Measurements from ENCODE around the gene HNRNPR. TPM values are rescaled to one million over a fixed set of nuclear protein-coding genes. Genes with fewer than 3 reads are reported as not detected.

Gene HNRNPR
- total and polyA plus RNA-seq, 9 of the 15 experiments (the other 6 are each of a cell fraction or from before 2014, with no cell fraction given), result 80.9 to 372 (median 301) TPM

GRCh38 chr1:23344111-23344986, at the start of gene HNRNPR (continued):
- TF ChIP-seq SMAD4 (CRISPR knock-in tag; conservative IDR thresholded peaks at IDR 0.05) (peak; percentile 98), KDM1A (IDR thresholded peaks at IDR 0.05) (peak in 1 of 2 experiments; percentile 29; a peak in 1 of 4 replicates), RBM14 (IDR thresholded peaks at IDR 0.05; ENCODE audit: borderline replicate concordance, insufficient read depth, low read depth, low read length) (no peak), NONO (IDR thresholded peaks at IDR 0.05; ENCODE audit: low read depth in 2 of 2, low read length in 1 of 2) (peak; percentile 23 to 81; a peak in 1 of 4 replicates), GATAD2A (IDR thresholded peaks at IDR 0.05) (peak; percentile 55; the same call in 1 of the 2 replicates), SIRT6 (IDR thresholded peaks at IDR 0.05; ENCODE audit: low read depth, low read length) (no peak), HDAC1 (IDR thresholded peaks at IDR 0.05) (peak in 1 of 2 experiments; percentile 82; a peak in 2 of 4 replicates), DEAF1 (CRISPR knock-in tag; IDR thresholded peaks at IDR 0.05) (peak; percentile 36), CBX2 (IDR thresholded peaks at IDR 0.05; ENCODE audit: insufficient read depth, low read length, poor library complexity, severe bottlenecking) (no peak), CREM (IDR thresholded peaks at IDR 0.05; ENCODE audit: low read depth) (peak; percentile 84), EP400 (IDR thresholded peaks at IDR 0.05) (peak; percentile 98), CBX3 (IDR thresholded peaks at IDR 0.05; ENCODE audit: borderline replicate concordance in 1 of 2, low read length in 2 of 2) (peak in 1 of 2 experiments; percentile 14; a peak in 1 of 3 replicates), FOSL1 (tag; conservative IDR thresholded peaks at IDR 0.05) (peak; percentile 60), MCM3 (IDR thresholded peaks at IDR 0.05) (no peak), KAT7 (CRISPR knock-in tag; IDR thresholded peaks at IDR 0.05; ENCODE audit: borderline replicate concordance) (peak; percentile 78; the same call in 1 of the 2 replicates), SP1 (CRISPR knock-in tag; IDR thresholded peaks at IDR 0.05) (peak; percentile 94), NR2C1 (IDR thresholded peaks at IDR 0.05) (no peak), NR2C1 (tag; IDR thresholded peaks at IDR 0.05) (peak; percentile 46; the same call in 1 of the 2 replicates), ZFPM2 (CRISPR knock-in tag; IDR thresholded peaks at IDR 0.05) (no peak), ILF3 (IDR thresholded peaks at IDR 0.05; ENCODE audit: borderline replicate concordance) (no peak), HNRNPL (IDR thresholded peaks at IDR 0.05; ENCODE audit: low read depth, low read length) (0 out of 2 replicates have a peak, but pooled peaks have one; percentile 24), CBX5 (IDR thresholded peaks at IDR 0.05; ENCODE audit: borderline replicate concordance, low read depth) (peak; percentile 79; the same call in 1 of the 2 replicates), SMARCC2 (IDR thresholded peaks at IDR 0.05; ENCODE audit: low read depth) (no peak), SAFB2 (IDR thresholded peaks at IDR 0.05; ENCODE audit: borderline replicate concordance, low read depth, low read length, severe bottlenecking) (no peak), GATAD2B (IDR thresholded peaks at IDR 0.05; ENCODE audit: borderline replicate concordance) (0 out of 2 replicates have a peak, but pooled peaks have one; percentile 26), KDM5B (IDR thresholded peaks at IDR 0.05; ENCODE audit: insufficient replicate concordance, low read depth, low read length) (peak; percentile 90), ZKSCAN1 (IDR thresholded peaks at IDR 0.05; ENCODE audit: low read depth, low read length) (peak; percentile 64; the same call in 1 of the 2 replicates), KHSRP (IDR thresholded peaks at IDR 0.05) (no peak), FOXP1 (CRISPR knock-in tag; IDR thresholded peaks at IDR 0.05) (peak; percentile 96), CHD2 (IDR thresholded peaks at IDR 0.05; ENCODE audit: low read depth, low read length) (peak; percentile 85)

Data from K562 (cell line).